Measurements from ENCODE around the gene MCRIP1.
A peak's percentile ranks its signal among the peaks of the same experiment; 100 is the strongest.

Gene MCRIP1, protein sequence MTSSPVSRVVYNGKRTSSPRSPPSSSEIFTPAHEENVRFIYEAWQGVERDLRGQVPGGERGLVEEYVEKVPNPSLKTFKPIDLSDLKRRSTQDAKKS

GRCh38 chr17:81833160-81833920 lies at the start of gene MCRIP1:
Gene MCRIP1, minus strand, starts transcription at chr17:81833291. Its CDS starts 8,785 bp downstream, at chr17:81824506.
- peak; percentile 96 for DNase-seq (ENCODE audit: low read depth in 2 of 2)

GRCh38 chr17:81879121-81879520 lies 46.0 kb upstream of the MCRIP1 start:
- DNase-seq (ENCODE audit: low read depth in 2 of 2), result no peak

- DNase-seq (ENCODE audit: low read depth in 2 of 2), result no peak
Observed at GRCh38 chr17:81878294-81878693, 45.2 kb upstream of the MCRIP1 start.

DNA sequence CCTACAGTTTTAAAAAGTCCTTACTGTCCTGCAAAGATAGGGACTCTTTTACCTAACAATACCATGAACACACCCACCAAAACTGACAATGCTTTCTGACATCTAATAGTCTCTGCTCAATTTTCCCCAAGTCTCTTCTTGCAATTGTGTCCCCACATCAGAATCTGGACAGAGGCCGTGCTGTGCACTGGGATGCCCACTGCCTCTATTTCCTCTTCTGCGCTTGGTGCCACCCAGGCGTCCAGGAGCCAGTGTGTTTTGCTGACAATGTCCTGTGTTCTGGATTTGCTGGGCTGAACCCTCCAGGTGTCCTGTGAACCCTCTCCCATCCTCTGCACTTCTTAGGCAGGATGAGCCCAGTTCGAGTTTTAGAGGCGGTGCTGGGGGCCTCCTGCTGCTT lies 44.5 kb upstream of the MCRIP1 start:
- no peak for DNase-seq (ENCODE audit: low read depth in 2 of 2)

DNA sequence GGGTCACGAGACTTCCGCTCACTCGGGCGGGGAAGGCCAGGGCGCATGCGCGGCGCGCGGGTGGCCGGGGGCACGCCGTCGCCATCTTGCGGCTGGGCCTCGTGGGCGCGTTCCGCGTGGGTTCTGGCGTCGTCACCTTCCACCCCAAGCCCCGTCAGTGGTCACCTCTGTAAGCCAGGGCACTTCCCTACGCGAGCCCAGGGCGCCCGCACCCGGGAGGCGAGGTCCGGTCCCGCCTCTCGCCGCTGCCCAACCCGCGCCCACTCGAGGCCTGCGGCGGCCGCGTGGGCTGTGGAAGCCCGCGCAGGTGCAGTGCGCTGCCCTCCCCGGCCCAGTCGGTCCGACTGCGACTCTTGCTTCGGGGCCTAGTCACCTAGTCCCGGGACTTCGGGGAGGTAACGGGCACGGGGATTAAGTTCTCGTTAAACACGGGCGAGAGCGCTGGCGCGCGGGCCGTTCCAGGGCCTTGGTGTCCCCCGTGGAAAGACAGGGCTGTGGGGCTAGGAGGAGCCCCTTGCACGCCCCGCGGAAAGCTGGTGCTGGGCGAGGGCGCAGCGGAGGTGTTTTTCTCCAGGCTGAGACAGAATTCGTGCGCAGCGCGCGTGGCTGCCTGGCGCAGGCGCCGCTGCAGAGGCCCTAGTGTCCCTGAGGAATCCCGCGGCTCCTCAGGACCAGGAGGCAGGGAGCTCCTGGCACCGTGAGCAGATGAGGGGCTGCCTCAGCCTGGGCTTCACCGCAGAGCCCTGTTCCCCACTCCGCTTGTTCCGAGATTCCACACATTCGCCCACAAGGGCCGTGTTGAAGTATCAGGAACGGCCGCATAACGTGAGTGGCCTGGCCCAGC lies 38.5 kb upstream of the MCRIP1 start:
- peak; percentile 94 for DNase-seq (ENCODE audit: low read depth in 2 of 2)

DNA sequence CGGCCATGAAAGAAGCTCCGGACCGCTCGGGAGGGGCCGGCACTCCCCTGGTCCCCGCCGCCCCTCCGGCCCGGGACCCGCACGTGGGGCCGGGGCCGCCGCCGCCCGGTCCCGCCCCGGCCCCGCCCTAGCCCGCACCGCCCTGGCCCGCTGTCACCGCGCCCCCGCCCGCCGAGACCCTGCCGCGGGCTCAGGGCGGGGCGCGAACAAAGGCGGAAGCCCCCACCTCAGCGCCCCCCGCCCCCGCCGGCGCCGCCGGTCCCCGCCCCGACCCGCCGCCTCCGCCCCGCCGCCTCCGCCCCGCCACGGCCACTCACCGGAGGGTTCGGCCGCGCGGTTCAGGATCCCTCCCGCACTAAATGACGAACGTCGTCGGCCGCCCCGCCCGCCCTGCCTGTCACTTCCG lies 37.9 kb upstream of the MCRIP1 start, which contains the start of gene ARHGDIA:
TSS of gene ARHGDIA (minus strand) at position 357 of the 406 bp plus-strand sequence. CDS start 1,407 bp downstream, outside the sequence.
- DNase-seq (ENCODE audit: low read depth in 2 of 2), result no peak

DNA sequence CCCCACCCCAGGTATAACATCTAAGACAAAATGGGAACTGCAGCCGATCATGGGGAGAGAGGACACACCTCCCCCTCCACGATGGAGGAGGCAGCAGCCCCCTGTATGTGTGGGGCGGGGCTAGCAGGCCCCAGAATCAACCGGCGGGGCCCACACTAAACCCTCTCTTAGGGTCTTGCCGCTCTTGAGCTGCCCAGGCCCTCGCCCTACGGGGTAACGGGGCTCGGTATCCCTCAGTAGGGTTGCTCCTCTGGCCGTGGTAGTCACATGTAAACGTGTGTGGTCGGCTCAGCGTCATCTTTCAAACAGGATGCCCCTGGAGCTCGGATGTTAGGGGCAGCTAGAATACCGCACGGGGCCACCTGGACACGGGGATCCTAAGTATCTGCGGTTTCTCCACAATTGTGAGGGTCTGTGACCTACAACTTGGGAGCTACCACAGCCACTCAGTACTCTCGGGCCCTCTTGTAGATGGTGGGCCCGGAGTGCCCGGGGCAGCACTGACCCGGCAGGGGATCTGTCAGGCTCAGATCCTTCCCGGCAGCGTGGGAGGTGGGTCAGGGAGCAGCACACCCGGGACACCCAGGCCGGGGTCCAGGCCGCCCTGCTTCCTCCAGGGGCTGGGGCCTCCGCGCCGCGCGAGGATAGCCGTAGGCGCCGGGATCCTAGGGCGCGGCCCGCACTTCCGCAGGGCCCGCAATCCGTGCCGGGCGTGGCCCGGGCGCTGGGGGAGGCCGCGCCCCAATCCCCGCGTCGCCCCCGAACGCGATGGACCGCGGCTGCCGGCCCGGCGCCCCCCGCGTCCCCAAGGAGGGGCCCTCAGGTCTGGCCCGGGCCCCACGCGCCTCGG lies 37.3 kb upstream of the MCRIP1 start:
- no peak for DNase-seq (ENCODE audit: low read depth in 2 of 2)

DNA sequence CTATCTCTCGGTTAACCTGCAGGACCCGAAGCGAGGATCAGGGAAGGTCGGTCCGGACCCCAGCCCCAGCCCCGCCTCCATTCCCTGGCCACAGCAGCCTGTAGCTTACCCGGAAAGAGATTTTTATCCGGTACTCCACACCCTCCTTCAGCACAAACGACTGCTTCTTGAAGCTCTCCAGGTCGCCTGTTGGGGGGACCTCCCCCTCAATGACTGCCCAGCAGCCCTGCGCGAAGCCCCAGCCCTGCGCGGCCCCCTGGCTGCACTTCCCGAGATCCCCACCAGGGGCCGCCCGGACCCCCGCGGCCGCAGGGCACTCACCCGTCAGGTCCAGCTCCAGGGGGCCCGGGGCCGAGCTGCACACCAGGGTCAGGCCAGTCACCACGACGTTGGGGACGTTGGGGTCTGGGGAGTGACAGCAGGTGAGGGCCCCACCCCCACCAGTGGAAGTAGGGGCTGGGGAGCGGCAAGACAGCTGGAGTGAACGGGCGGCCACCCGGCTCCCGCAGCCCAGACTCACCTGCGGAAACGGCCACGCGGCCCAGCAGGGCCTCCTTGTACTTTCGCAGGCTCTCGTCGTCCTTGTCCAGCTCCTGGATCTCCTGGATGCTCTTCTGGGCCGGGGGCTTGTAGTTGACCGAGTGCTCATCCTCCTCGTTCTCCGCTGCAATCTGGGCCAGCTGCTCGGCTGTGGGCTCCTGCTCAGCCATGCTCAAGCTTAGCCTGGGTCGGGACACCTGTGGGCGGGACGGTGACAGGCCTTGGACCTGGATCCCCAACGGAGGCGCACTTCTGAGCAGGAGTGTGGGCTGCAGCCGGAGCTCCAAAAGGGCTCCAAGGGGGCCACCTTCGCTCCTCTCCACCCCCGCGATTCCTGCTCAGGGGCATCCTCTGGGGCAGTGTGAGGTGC lies 36.4 kb upstream of the MCRIP1 start:
- no peak for DNase-seq (ENCODE audit: low read depth in 2 of 2)

- no peak for DNase-seq (ENCODE audit: low read depth in 2 of 2)
Observed at GRCh38 chr17:81868674-81869220, 35.7 kb upstream of the MCRIP1 start.

- DNase-seq (ENCODE audit: low read depth in 2 of 2), result no peak
Observed at GRCh38 chr17:81867991-81868673, 35.0 kb upstream of the MCRIP1 start.

GRCh38 chr17:81867170-81867990 lies 34.3 kb upstream of the MCRIP1 start:
- DNase-seq (ENCODE audit: low read depth in 2 of 2), result no peak

DNA sequence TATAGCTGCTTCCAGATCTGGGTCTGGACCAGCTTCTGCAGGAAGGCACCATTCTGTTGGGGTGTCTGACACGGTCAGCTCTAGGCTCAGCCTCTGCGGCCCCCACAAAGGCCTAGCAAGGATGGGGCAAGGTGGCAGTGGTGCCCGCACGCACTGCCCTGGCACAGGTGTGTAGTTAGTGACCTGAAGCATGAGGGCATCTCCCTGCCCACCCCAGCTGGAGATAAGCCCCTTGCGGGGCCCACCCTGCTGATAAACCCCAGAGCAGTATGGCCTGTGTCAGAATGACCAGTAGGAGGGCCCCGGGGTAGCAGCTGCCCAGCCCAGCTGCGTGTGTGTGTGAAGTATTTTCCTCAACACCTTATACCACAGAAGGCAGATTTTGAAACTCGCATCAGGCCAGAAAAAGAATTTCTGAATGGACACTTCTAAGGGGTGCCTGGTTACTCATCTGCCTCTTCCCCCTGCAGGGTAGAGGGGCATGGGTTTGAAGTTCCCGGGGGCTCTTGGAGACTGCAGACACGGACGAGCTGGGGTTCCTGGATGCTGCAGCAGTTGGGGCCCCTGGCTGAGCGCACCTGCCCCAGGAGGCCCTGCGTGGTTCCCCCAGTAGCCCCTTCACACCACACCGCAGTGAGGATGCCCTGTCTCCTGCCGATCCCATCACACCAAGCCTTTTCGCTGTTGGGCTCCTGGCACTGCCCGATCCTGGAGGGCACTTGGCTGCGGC lies 33.5 kb upstream of the MCRIP1 start:
- no peak for DNase-seq (ENCODE audit: low read depth in 2 of 2)

DNA sequence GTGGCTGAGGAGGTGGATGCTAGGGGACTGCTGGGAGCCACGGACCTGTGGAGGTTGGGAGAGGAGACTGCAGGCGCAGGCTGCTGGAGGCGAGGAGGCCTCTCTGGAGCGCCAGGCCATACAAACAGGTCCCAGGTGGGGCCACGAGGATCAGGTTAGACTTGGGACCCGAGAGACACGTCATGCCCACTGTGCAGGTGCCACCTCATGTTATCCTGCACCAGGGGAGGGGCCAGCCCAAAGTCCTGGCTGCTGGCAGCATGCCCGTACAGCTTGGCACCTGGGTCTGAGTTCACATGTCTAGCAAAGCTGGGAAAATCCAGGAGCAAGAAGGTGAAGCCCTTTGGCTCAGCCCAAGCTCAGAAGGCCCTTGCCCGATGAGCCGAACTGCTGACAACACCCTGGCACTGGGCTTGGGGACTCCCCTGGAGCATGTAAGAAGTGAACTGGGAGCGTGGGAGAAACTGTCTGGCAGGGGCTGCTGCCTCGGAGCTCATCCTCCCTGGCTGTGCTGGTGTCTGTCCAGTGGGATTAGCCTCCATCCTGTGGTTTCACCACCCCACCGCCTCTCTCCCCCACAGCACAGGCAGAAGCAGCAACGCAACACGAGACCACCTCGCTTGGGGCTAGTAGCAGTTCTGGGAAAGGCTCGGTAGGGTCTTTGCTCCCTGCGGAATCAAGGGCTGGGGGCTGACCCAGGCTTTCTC lies 32.8 kb upstream of the MCRIP1 start:
- DNase-seq (ENCODE audit: low read depth in 2 of 2), result no peak

DNA sequence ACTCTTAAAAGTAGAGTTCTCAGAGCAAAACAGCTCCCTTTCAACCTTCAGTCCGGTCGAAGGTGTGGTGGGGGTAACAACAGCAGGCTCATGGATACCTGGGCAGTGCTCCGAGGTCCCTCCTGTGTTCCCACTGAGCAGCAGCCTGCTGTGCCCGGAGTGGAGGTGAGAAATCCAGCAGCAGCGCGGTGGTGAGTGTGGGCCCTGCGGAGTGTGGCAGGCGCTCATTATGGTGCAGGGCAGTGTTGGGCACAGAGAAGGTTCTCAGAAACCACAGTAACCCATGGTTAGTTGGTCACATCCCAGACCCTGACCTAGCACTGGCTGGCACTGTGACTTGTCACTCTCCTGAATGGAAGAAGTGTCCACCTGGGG lies 32.3 kb upstream of the MCRIP1 start:
- DNase-seq (ENCODE audit: low read depth in 2 of 2), result no peak

DNA sequence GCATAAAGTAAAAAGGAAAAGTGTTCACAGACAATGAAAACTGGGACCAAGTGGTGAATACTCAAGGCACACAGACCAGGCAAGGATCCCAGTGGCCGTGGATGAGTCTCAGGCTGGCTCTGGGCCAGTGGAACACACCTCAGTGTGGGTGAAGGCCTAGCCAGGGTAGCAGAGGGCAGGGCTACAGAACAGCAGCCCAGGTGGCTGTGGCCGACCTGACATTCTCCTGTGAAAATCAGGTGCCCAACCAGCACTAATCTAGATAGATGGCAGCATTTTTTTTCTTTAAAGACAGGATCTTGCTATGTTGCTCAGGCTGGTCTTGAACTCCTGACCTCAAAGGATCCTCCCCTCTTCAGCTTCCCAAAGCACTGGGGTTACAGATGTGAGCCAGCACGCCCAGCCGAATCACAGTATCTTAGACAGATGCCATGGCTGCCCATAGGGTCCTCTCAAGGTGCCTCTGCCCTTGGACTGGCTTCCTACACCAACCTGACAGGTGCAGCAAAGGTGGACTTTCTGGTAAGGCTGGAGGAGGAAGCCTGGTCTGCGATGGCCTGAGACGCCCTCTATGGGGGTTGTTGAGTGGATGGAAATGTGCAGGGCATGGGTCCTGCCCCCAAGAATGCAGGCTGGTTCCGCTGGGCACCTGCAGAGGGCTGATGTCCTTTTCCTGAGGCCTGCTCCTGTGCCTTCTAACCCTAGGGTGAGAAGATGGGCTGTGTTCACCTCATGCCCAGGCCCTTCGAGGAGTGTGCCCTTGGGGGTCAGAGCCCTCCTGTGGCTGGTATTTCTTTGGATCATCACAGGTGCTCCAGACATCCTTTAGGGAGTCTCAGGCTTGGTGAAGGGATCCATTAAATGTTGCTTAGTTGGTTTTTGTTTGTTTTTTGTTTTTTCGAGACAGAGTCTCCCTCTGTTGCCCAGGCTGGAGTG lies 31.0 kb upstream of the MCRIP1 start:
- no peak for DNase-seq (ENCODE audit: low read depth in 2 of 2)

DNA sequence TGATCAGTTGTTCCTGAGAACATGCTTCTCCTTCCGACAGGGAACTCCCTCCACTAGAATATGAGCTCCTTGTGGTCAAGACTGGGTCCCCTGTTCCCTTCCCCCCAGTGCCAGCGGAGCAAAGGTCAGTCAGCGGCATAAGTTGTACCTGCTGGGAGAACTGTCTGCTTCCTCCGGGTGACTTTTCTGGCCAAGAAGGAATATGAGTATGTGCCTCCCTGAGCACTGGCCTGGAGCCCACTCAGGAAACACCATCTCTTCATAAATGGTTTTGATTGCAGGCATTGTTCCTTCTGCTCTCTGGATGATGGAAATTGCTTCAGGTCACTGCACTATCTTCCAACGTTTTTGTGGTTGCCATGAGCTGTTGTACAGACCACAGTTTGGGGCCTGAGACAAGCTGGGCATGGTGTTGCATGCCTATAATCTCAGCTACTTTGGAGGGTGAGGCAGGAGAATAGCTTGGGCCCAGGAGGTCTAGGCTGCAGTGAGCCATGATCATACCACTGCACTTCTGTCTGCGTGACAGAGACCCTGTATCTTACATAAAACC lies 30.1 kb upstream of the MCRIP1 start:
- no peak for DNase-seq (ENCODE audit: low read depth in 2 of 2)
